K562 treated with DMSO at 1 percent for 12 hours (cell line): ENCODE measurements around the gene PLK4. TPM values are rescaled to one million over a fixed set of nuclear protein-coding genes. Genes with fewer than 3 reads are reported as not detected.

Experiments used
- total RNA-seq: library from RNA; unstranded; fragments of 300-600 nt; gene quantifications from 2 replicates; pipeline ENCODE4 v1.2.3, GENCODE V29; 2022; ENCODE audit not compliant: insufficient read depth

PLK4 gene
- 20.5 and 38.5 TPM in 2 replicates for total RNA-seq

GRCh38 chr4:127880763-127881562 is at the start of gene PLK4:
Gene PLK4 (plus strand): TSS chr4:127880893. CDS start chr4:127881135, 242 bp downstream.

Other genes with a start within 250 kb of the PLK4 start
- gene INTU, start 247.9 kb upstream of the PLK4 start, total RNA-seq = 2.0 and 2.4 TPM in 2 replicates
- gene SLC25A31, start 150.5 kb upstream of the PLK4 start, total RNA-seq = not detected in 2 replicates
- gene HSPA4L, start 98.6 kb upstream of the PLK4 start, total RNA-seq = 2.8 and 13.6 TPM in 2 replicates
- 5.9 and 17.2 TPM in 2 replicates for gene MFSD8, start 84.3 kb downstream of the PLK4 start, total RNA-seq
- 4.0 and 13.8 TPM in 2 replicates for gene ABHD18, start 84.5 kb downstream of the PLK4 start, total RNA-seq
- 11.2 and 28.0 TPM in 2 replicates for gene LARP1B, start 180.4 kb downstream of the PLK4 start, total RNA-seq